ENCODE results near the gene DBET.
"Not testable (repeated sequence)": the region's sequence is repeated elsewhere in the genome, so short reads cannot be mapped to it uniquely, and the experiment has no call there.

Gene DBET

GRCh38 chr4:190049378-190050239 lies 14.7 kb upstream of the DBET start:
- not testable (repeated sequence) for DNase-seq (ENCODE audit: low read depth)

GRCh38 chr4:190058997-190059396 lies 5.3 kb upstream of the DBET start:
- DNase-seq (ENCODE audit: low read depth), result not testable (repeated sequence)

- not testable (repeated sequence) for DNase-seq (ENCODE audit: low read depth)
Observed at GRCh38 chr4:190064805-190065204, 503 bp downstream of the DBET start.

GRCh38 chr4:190068351-190068750 lies 4.0 kb downstream of the DBET start:
- not testable (repeated sequence) for DNase-seq (ENCODE audit: low read depth)

- DNase-seq (ENCODE audit: low read depth), result not testable (repeated sequence)
Observed at GRCh38 chr4:190093052-190093451, 28.8 kb downstream of the DBET start.

- not testable (repeated sequence) for DNase-seq (ENCODE audit: low read depth)
Observed at GRCh38 chr4:190094031-190094430, 29.7 kb downstream of the DBET start.

- not testable (repeated sequence) for DNase-seq (ENCODE audit: low read depth)
Observed at GRCh38 chr4:190095335-190095734, 31.0 kb downstream of the DBET start.

- DNase-seq (ENCODE audit: low read depth), result not testable (repeated sequence)
Observed at GRCh38 chr4:190099605-190100004, 35.3 kb downstream of the DBET start.

- not testable (repeated sequence) for DNase-seq (ENCODE audit: low read depth)
Observed at GRCh38 chr4:190101525-190101924, 37.2 kb downstream of the DBET start.

GRCh38 chr4:190106191-190106590 lies 41.9 kb downstream of the DBET start:
- not testable (repeated sequence) for DNase-seq (ENCODE audit: low read depth)

GRCh38 chr4:190106611-190107480 lies 42.5 kb downstream of the DBET start:
- not testable (repeated sequence) for DNase-seq (ENCODE audit: low read depth)

GRCh38 chr4:190107766-190108485 lies 43.6 kb downstream of the DBET start:
- DNase-seq (ENCODE audit: low read depth), result not testable (repeated sequence)

- not testable (repeated sequence) for DNase-seq (ENCODE audit: low read depth)
Observed at GRCh38 chr4:190108756-190109155, 44.5 kb downstream of the DBET start.

- DNase-seq (ENCODE audit: low read depth), result not testable (repeated sequence)
Observed at GRCh38 chr4:190109390-190110011, 45.2 kb downstream of the DBET start.

GRCh38 chr4:190110033-190110432 lies 45.7 kb downstream of the DBET start:
- DNase-seq (ENCODE audit: low read depth), result not testable (repeated sequence)

- not testable (repeated sequence) for DNase-seq (ENCODE audit: low read depth)
Observed at GRCh38 chr4:190110570-190111295, 46.4 kb downstream of the DBET start.

- DNase-seq (ENCODE audit: low read depth), result not testable (repeated sequence)
Observed at GRCh38 chr4:190112879-190113278, 48.6 kb downstream of the DBET start.

- not testable (repeated sequence) for DNase-seq (ENCODE audit: low read depth)
Observed at GRCh38 chr4:190114991-190115390, 50.7 kb downstream of the DBET start.
